Measurements from ENCODE around the gene EFHC1. TPM values are rescaled to one million over a fixed set of nuclear protein-coding genes. Genes with fewer than 3 reads are reported as not detected.

The EFHC1 gene
- total RNA-seq, 1 donor from 2014 or later: 59.8 TPM

DNA sequence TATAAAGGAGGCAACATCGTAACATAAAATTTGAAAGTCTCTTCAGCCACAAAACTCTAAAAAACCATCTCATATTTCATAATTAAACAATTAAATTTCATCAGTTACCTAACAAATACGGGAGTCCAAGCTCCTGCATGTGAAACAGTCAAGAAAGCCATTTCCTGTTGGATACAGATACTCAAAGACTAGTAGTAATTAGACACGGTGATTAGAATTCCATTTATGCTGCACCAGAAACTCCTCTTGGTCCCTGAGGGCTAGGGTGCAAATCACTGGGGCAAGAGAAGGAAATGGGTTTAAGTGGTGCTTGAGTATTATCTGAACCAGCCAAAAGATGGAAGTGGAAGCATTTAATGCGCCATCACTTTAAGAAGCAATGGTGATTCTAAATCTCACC, 129.3 kb downstream of the EFHC1 start:
- no peak overlapping the region for H3K27ac Mint-ChIP-seq
- Histone ChIP-seq H4K20me1 (ENCODE audit: low read depth) (peaks cover 17% of the 10 kb centered on the region), H3K27ac (no peak overlapping the region), H3K4me3 (no peak overlapping the region), H3K9ac (no peak overlapping the region), H3K79me2 (ENCODE audit: low read depth) (peaks cover 78% of the 10 kb centered on the region), H3K36me3 (no peaks in the 10 kb centered on the region), H2AFZ (replicated peaks) (no peak overlapping the region), H3K4me1 (peaks cover 30% of the 10 kb centered on the region), H3K4me2 (no peak overlapping the region), H3K9me3 (ENCODE audit: low read depth) (no peaks in the 10 kb centered on the region), H3K27me3 (no peaks in the 10 kb centered on the region), H3F3A (ENCODE audit: low read depth) (peaks cover 31% of the 10 kb centered on the region)
- DNase-seq (ENCODE audit: low spot score): no peak
- no peak overlapping the region for H3K4me3 Mint-ChIP-seq
- TF ChIP-seq EZH2 (IDR thresholded peaks at IDR 0.05) (no peak), EZH2phosphoT487 (IDR thresholded peaks at IDR 0.05) (no peak), CTCF (IDR thresholded peaks at IDR 0.05) (no peak)
- H3K9me3 Mint-ChIP-seq: no peaks in the 10 kb centered on the region
- H3K27me3 Mint-ChIP-seq (ENCODE audit: insufficient read depth, low read depth): peaks cover 2% of the 10 kb centered on the region
- peaks cover 10% of the 10 kb centered on the region for H3K36me3 Mint-ChIP-seq
- peaks cover 72% of the 10 kb centered on the region for H3K4me1 Mint-ChIP-seq

DNA sequence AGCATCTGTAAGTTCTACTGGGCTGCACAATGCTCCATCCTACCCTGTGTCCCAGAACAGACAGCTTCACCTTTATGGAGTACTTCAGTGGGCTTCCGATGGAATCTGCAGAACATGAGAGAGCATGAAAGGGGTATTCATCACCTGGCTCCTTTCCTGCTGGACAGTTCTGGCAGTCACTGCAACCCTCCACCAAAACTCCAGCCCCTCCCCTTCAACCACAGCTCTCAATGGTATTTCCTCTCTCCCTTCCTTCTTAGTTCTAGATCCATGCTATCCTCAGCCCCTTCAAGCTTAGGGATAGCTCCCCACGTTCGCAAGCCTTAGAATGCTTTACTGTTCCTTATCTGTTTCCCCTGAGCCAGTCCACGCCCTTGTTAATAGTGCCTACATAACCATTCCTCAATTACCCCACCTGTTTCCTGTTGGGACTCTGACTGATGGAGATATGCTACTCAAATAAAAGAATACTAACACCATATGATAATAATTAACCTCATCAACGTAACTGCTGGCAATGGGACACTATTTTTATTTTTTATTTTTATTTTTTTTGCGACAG, 130.0 kb downstream of the EFHC1 start:
- DNase-seq (ENCODE audit: low spot score): no peak
- Histone ChIP-seq H3K4me1 (peaks cover 27% of the 10 kb centered on the region), H3K27me3 (no peaks in the 10 kb centered on the region), H3K4me2 (no peak overlapping the region), H2AFZ (replicated peaks) (no peak overlapping the region), H3K9me3 (ENCODE audit: low read depth) (no peaks in the 10 kb centered on the region), H3K9ac (no peak overlapping the region), H4K20me1 (ENCODE audit: low read depth) (peaks cover 15% of the 10 kb centered on the region), H3K36me3 (no peaks in the 10 kb centered on the region), H3K27ac (no peak overlapping the region), H3F3A (ENCODE audit: low read depth) (peaks cover 31% of the 10 kb centered on the region), H3K4me3 (no peak overlapping the region), H3K79me2 (ENCODE audit: low read depth) (peaks cover 84% of the 10 kb centered on the region)
- Mint-ChIP-seq H3K36me3 (peaks cover 9% of the 10 kb centered on the region), H3K4me3 (no peak overlapping the region), H3K9me3 (no peaks in the 10 kb centered on the region), H3K27ac (peak overlapping the region; percentile 21), H3K4me1 (peaks cover 69% of the 10 kb centered on the region), H3K27me3 (ENCODE audit: insufficient read depth, low read depth) (peaks cover 2% of the 10 kb centered on the region)
- TF ChIP-seq CTCF (IDR thresholded peaks at IDR 0.05) (no peak), EZH2phosphoT487 (IDR thresholded peaks at IDR 0.05) (no peak), EZH2 (IDR thresholded peaks at IDR 0.05) (no peak)

- no peaks in the 10 kb centered on the region for H3K36me3 ChIP-seq
- no peaks in the 10 kb centered on the region for H3K9me3 Mint-ChIP-seq
- peak overlapping the region; percentile 38 for H3K4me3 ChIP-seq
- H3K27me3 ChIP-seq: no peaks in the 10 kb centered on the region
- peak overlapping the region; percentile 87 for H3K4me2 ChIP-seq
- H3K4me3 Mint-ChIP-seq: peak overlapping the region; percentile 81
- H2AFZ ChIP-seq (replicated peaks): no peak overlapping the region
- TF ChIP-seq EZH2 (IDR thresholded peaks at IDR 0.05) (no peak), CTCF (IDR thresholded peaks at IDR 0.05) (no peak), EZH2phosphoT487 (IDR thresholded peaks at IDR 0.05) (no peak)
- peaks cover 33% of the 10 kb centered on the region for H3K4me1 ChIP-seq
- H3K9ac ChIP-seq: no peak overlapping the region
- H3F3A ChIP-seq (ENCODE audit: low read depth): peaks cover 31% of the 10 kb centered on the region
- no peaks in the 10 kb centered on the region for H3K9me3 ChIP-seq (ENCODE audit: low read depth)
- H3K79me2 ChIP-seq (ENCODE audit: low read depth): peaks cover 85% of the 10 kb centered on the region
- H3K27me3 Mint-ChIP-seq (ENCODE audit: insufficient read depth, low read depth): peaks cover 2% of the 10 kb centered on the region
- peaks cover 68% of the 10 kb centered on the region for H3K4me1 Mint-ChIP-seq
- peaks cover 7% of the 10 kb centered on the region for H3K36me3 Mint-ChIP-seq
- peak overlapping the region; percentile 87 for H3K27ac ChIP-seq
- peaks cover 8% of the 10 kb centered on the region for H4K20me1 ChIP-seq (ENCODE audit: low read depth)
- no peak for DNase-seq (ENCODE audit: low spot score)
- peak overlapping the region; percentile 91 for H3K27ac Mint-ChIP-seq
Measured at GRCh38 chr6:52550870-52551269, 130.7 kb downstream of the EFHC1 start.

All from neural progenitor cell (in vitro differentiated cells).